ENCODE results near the gene NT5C3A. TPM values are rescaled to one million over a fixed set of nuclear protein-coding genes. Genes with fewer than 3 reads are reported as not detected.

NT5C3A gene
- total RNA-seq, 6 experiments from 2014 or later = 15.3 to 19.4 (median 16.4) TPM

GRCh38 chr7:33073243-33073642 lies 10.7 kb upstream of the NT5C3A start:
- no peak for DNase-seq
- no peak overlapping the region for H3K4me3 Mint-ChIP-seq
- peaks cover 11% of the 10 kb centered on the region for H3K9me3 Mint-ChIP-seq
- H3K36me3 Mint-ChIP-seq (ENCODE audit: low read depth) = peaks cover 12% of the 10 kb centered on the region; the same call in 1 of the 2 replicates
- no peak for TF ChIP-seq CTCF (IDR thresholded peaks at IDR 0.05)
- no peak overlapping the region for H3K27ac Mint-ChIP-seq
- peaks cover 32% of the 10 kb centered on the region for H3K4me1 Mint-ChIP-seq (ENCODE audit: low read depth)
- H3K27me3 Mint-ChIP-seq (ENCODE audit: insufficient read depth) = peaks cover 5% of the 10 kb centered on the region

GRCh38 chr7:33072471-33072870 lies 9.9 kb upstream of the NT5C3A start:
- Mint-ChIP-seq H3K27me3 (ENCODE audit: insufficient read depth) (peaks cover 5% of the 10 kb centered on the region), H3K9me3 (peaks cover 11% of the 10 kb centered on the region), H3K4me1 (ENCODE audit: low read depth) (peaks cover 32% of the 10 kb centered on the region), H3K36me3 (ENCODE audit: low read depth) (peaks cover 12% of the 10 kb centered on the region; the same call in 1 of the 2 replicates), H3K27ac (peak overlapping the region; percentile 88), H3K4me3 (peak overlapping the region; percentile 70)
- TF ChIP-seq CTCF (IDR thresholded peaks at IDR 0.05) = no peak
- DNase-seq = peak; percentile 80

- H3K27ac Mint-ChIP-seq = no peak overlapping the region
- H3K27me3 Mint-ChIP-seq (ENCODE audit: insufficient read depth) = no peaks in the 10 kb centered on the region; the same call in 1 of the 2 replicates
- TF ChIP-seq CTCF (IDR thresholded peaks at IDR 0.05) = no peak
- peaks cover 26% of the 10 kb centered on the region for H3K4me1 Mint-ChIP-seq (ENCODE audit: low read depth)
- H3K36me3 Mint-ChIP-seq (ENCODE audit: low read depth) = peaks cover 19% of the 10 kb centered on the region
- H3K4me3 Mint-ChIP-seq = no peak overlapping the region
- DNase-seq = no peak
- peaks cover 19% of the 10 kb centered on the region for H3K9me3 Mint-ChIP-seq
These were observed 8.3 kb upstream of the NT5C3A start for GRCh38 chr7:33070831-33071230.

GRCh38 chr7:33070277-33070676 lies 7.7 kb upstream of the NT5C3A start:
- Mint-ChIP-seq H3K27me3 (ENCODE audit: insufficient read depth) (no peaks in the 10 kb centered on the region; the same call in 1 of the 2 replicates), H3K9me3 (peaks cover 25% of the 10 kb centered on the region)
- no peak for TF ChIP-seq CTCF (IDR thresholded peaks at IDR 0.05)

GRCh38 chr7:33067921-33068320 lies 5.3 kb upstream of the NT5C3A start:
- DNase-seq = no peak
- peaks cover 33% of the 10 kb centered on the region for H3K4me1 Mint-ChIP-seq (ENCODE audit: low read depth)
- TF ChIP-seq CTCF (IDR thresholded peaks at IDR 0.05) = no peak
- H3K36me3 Mint-ChIP-seq (ENCODE audit: low read depth) = peaks cover 36% of the 10 kb centered on the region
- no peak overlapping the region for H3K27ac Mint-ChIP-seq
- H3K4me3 Mint-ChIP-seq = no peak overlapping the region
- no peaks in the 10 kb centered on the region; the same call in none of the 2 replicates for H3K27me3 Mint-ChIP-seq (ENCODE audit: insufficient read depth)
- peaks cover 32% of the 10 kb centered on the region for H3K9me3 Mint-ChIP-seq

More at GRCh38 chr7:33070277-33070676, 7.7 kb upstream of the NT5C3A start:
- H3K4me1 Mint-ChIP-seq (ENCODE audit: low read depth) = peaks cover 24% of the 10 kb centered on the region
- no peak overlapping the region for H3K27ac Mint-ChIP-seq
- H3K4me3 Mint-ChIP-seq = no peak overlapping the region
- peaks cover 25% of the 10 kb centered on the region for H3K36me3 Mint-ChIP-seq (ENCODE audit: low read depth)
- DNase-seq = no peak

GRCh38 chr7:33066771-33067170 lies 4.2 kb upstream of the NT5C3A start:
- Mint-ChIP-seq H3K4me3 (no peak overlapping the region), H3K27me3 (ENCODE audit: insufficient read depth) (no peaks in the 10 kb centered on the region; the same call in none of the 2 replicates), H3K27ac (no peak overlapping the region), H3K4me1 (ENCODE audit: low read depth) (peaks cover 21% of the 10 kb centered on the region), H3K36me3 (ENCODE audit: low read depth) (peaks cover 35% of the 10 kb centered on the region), H3K9me3 (peaks cover 32% of the 10 kb centered on the region)
- TF ChIP-seq CTCF (IDR thresholded peaks at IDR 0.05) = no peak
- DNase-seq = no peak
